Duodenal mucosa (tissue), 2 donors: ENCODE results near the gene ATL2.
A peak's percentile ranks its signal among the peaks of the same experiment; 100 is the strongest.
"Not testable (repeated sequence)": the region's sequence is repeated elsewhere in the genome, so short reads cannot be mapped to it uniquely, and the experiment has no call there.

Experiments
- H3K27ac ChIP-seq: one replicate; pipeline ENCODE4 v1.7.0; 2013; ENCODE audit warnings: low read depth, low read length
- H3K27me3 ChIP-seq, 2 donors: one replicate each; pipeline ENCODE4 v1.7.0; 2013; ENCODE audit warnings: low read length in 2 of 2, control low read depth in 1 of 2; ENCODE audit not compliant: insufficient read depth in 2 of 2, control insufficient read depth in 1 of 2
- H3K36me3 ChIP-seq, 2 donors: one replicate each; pipeline ENCODE4 v1.7.0; 2013; ENCODE audit warnings: low read length in 2 of 2, control low read depth in 1 of 2; ENCODE audit not compliant: insufficient read depth in 2 of 2, control insufficient read depth in 1 of 2
- H3K4me1 ChIP-seq, 2 donors: one replicate each; pipeline ENCODE4 v1.7.0; 2013; ENCODE audit warnings: low read length in 2 of 2, control low read depth in 1 of 2; ENCODE audit not compliant: insufficient read depth in 2 of 2, control insufficient read depth in 1 of 2
- H3K4me3 ChIP-seq, 2 donors: one replicate each; pipeline ENCODE4 v1.7.0; 2013; ENCODE audit warnings: low read length in 2 of 2, low read depth in 1 of 2
- H3K9ac ChIP-seq, 2 donors: one replicate each; pipeline ENCODE4 v1.7.0; 2013; ENCODE audit warnings: low read length in 2 of 2, low read depth in 1 of 2
- H3K9me3 ChIP-seq, 2 donors: one replicate each; pipeline ENCODE4 v1.7.0; 2013; ENCODE audit warnings: low read length in 2 of 2, control low read depth in 1 of 2; ENCODE audit not compliant: control insufficient read depth in 1 of 2

Gene ATL2

GRCh38 chr2:38390947-38391346 is 13.9 kb upstream of the ATL2 start:
- Histone ChIP-seq H3K9me3 (no peaks in the 10 kb centered on the region), H3K4me3 (no peak overlapping the region), H3K9ac (no peak overlapping the region), H3K36me3 (no peaks in the 10 kb centered on the region), H3K4me1 (no peaks in the 10 kb centered on the region), H3K27me3 (no peaks in the 10 kb centered on the region), H3K27ac (no peak overlapping the region)

- Histone ChIP-seq H3K27me3 (no peaks in the 10 kb centered on the region), H3K36me3 (no peaks in the 10 kb centered on the region), H3K27ac (no peak overlapping the region), H3K9me3 (no peaks in the 10 kb centered on the region), H3K4me1 (no peaks in the 10 kb centered on the region), H3K4me3 (no peak overlapping the region), H3K9ac (no peak overlapping the region)
Measured at GRCh38 chr2:38387887-38388286, 10.8 kb upstream of the ATL2 start.

GRCh38 chr2:38386821-38387220 is 9.7 kb upstream of the ATL2 start:
- H3K27me3 ChIP-seq: no peaks in the 10 kb centered on the region
- peaks cover 0 to 1% of the 10 kb centered on the region in 2 donors for H3K4me1 ChIP-seq
- H3K36me3 ChIP-seq: no peaks in the 10 kb centered on the region
- no peaks in the 10 kb centered on the region for H3K9me3 ChIP-seq
- H3K9ac ChIP-seq: no peak overlapping the region
- no peak overlapping the region for H3K4me3 ChIP-seq
- no peak overlapping the region for H3K27ac ChIP-seq

DNA sequence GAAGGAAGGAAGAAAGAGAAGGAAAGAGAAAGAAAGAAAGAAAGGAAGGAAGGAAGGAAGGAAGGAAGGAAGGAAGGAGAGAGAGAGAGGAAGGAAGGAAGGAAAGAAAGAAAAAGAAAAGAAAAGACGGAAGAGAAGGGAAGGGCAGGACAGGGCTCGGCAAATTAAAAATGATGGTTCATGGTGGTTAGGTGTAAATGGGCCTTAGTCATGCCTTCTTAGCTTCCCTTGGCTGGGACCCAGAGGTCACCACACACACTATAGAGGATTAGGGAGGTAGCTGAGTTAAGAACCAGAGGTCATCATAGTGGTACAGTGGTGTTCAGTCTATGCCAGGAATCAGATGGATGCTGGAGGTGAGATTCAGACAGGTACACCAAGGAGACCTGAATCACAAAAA is 9.3 kb upstream of the ATL2 start:
- H3K27me3 ChIP-seq: no peaks in the 10 kb centered on the region

DNA sequence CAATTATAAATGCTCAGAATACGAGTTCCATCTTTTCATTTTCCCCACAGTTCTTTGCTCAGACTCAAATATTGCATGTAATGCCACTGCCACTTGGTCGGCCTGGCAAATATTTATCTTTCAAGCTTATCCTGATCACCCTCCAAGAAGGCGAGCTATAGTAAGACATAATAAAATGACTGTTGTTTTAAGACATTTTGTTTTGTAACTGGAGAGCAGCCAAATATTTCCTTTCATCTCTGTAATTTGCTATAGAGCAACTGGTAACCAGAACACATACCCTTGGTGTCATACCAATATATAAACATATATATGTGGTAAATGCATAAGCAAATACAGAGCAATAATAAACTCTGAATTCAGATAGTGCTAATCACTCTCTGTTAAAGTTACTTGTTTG is 7.3 kb upstream of the ATL2 start:
- Histone ChIP-seq H3K27me3 (no peaks in the 10 kb centered on the region), H3K36me3 (no peaks in the 10 kb centered on the region), H3K9ac (no peak overlapping the region), H3K9me3 (no peaks in the 10 kb centered on the region), H3K4me1 (peaks cover 0 to 6% of the 10 kb centered on the region in 2 donors), H3K27ac (no peak overlapping the region), H3K4me3 (no peak overlapping the region)

More for the DNA sequence above, 9.3 kb upstream of the ATL2 start:
- Histone ChIP-seq H3K4me1 (peaks cover 0 to 6% of the 10 kb centered on the region in 2 donors), H3K9ac (no peak overlapping the region), H3K9me3 (no peaks in the 10 kb centered on the region), H3K36me3 (no peaks in the 10 kb centered on the region), H3K27ac (no peak overlapping the region), H3K4me3 (no peak overlapping the region)

GRCh38 chr2:38383741-38384140 is 6.7 kb upstream of the ATL2 start:
- not testable (repeated sequence) for H3K27me3 ChIP-seq, H3K4me3 ChIP-seq, H3K27ac ChIP-seq, H3K9me3 ChIP-seq, H3K36me3 ChIP-seq, H3K4me1 ChIP-seq, H3K9ac ChIP-seq

DNA sequence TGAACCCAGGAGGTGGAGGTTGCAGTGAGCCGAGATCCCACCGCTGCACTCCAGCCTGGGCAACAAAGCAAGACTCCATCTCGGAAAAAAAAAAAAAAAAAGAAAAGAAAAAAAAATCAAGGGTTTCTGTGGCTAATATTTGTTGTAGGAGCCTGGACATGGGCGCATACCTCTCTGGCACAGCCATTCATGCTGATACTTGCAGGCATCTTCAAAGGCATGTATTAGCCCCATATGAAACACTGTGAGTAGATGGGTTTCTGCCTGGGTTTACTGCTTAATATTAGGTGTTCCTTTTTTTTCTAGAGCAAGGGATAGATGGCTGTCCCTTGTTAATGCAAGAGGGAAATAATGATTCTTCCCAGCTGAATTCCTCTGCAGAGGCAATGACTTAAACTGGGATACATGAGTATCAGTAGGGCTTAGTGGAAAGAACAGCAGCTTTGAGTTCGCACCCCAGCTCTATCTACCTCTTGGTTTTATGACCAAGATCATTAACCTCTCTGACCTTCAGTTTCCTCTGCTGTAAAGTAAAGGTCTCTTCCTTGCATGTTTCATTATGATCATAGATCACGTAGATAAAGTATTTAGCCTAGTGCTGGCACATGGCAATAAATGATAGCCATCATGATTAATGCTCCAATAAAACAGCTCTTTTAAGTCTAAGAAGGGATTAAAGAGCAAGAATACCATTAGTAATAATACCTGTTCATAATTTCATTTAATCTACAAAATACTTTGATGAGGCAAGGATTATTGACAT is 4.5 kb upstream of the ATL2 start:
- Histone ChIP-seq H3K27me3 (no peaks in the 10 kb centered on the region), H3K9me3 (no peaks in the 10 kb centered on the region), H3K27ac (no peak overlapping the region), H3K9ac (no peak overlapping the region), H3K4me1 (peaks cover 6 to 7% of the 10 kb centered on the region in 2 donors), H3K4me3 (no peak overlapping the region), H3K36me3 (no peaks in the 10 kb centered on the region)

GRCh38 chr2:38380397-38381130 is 3.5 kb upstream of the ATL2 start:
- H3K9ac ChIP-seq: no peak overlapping the region
- no peaks in the 10 kb centered on the region for H3K27me3 ChIP-seq
- H3K27ac ChIP-seq: no peak overlapping the region
- no peak overlapping the region for H3K4me3 ChIP-seq
- H3K4me1 ChIP-seq: peaks cover 8 to 12% of the 10 kb centered on the region in 2 donors
- H3K36me3 ChIP-seq: no peaks in the 10 kb centered on the region
- H3K9me3 ChIP-seq: no peaks in the 10 kb centered on the region

- H3K27me3 ChIP-seq: no peaks in the 10 kb centered on the region
- peak overlapping the region; percentile 85 to 94 for H3K4me3 ChIP-seq
- peaks cover 31 to 37% of the 10 kb centered on the region in 2 donors for H3K4me1 ChIP-seq
Measured at GRCh38 chr2:38376346-38377049, 575 bp downstream of the ATL2 start.

More at GRCh38 chr2:38376346-38377049, 575 bp downstream of the ATL2 start:
- H3K9ac ChIP-seq: peak overlapping the region; percentile 76 to 95
- H3K9me3 ChIP-seq: no peaks in the 10 kb centered on the region
- no peaks in the 10 kb centered on the region for H3K36me3 ChIP-seq
- H3K27ac ChIP-seq: peak overlapping the region; percentile 96
